Measurements from ENCODE around the gene ZNF710. TPM values are rescaled to one million over a fixed set of nuclear protein-coding genes. Genes with fewer than 3 reads are reported as not detected.

ZNF710 gene
- total and polyA plus RNA-seq, 2 of the 13 experiments (the other 11 are each of a cell fraction or from before 2014, with no cell fraction given): 4.7 to 20.6 TPM

DNA sequence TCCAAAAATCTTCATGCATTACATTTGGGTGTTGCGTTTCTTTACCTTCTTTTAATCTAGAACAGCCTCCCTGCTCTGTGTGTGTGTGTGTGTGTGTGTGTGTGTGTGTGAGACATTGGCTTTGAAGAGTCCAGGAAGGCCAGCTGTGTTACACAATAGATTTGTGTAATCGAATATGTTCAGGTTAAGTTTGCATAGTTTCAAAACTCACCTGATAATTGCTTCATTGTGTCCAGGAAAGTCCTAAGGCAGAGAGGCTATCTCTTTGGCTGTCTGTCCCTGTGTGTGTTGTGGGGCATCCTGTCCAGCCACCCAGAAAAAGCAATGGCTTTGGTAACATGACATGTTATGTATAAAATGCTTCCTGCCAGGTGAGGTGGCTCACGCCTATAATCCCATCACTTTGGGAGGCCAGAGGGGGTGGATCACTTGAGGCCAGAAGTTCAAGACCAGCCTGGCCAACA lies 37.5 kb downstream of the ZNF710 start (continued):
- TF ChIP-seq MEF2D (CRISPR knock-in tag; IDR thresholded peaks at IDR 0.05) (no peak), MAFK (conservative IDR thresholded peaks at IDR 0.05 in 1 of 2, IDR thresholded peaks at IDR 0.05 in 1 of 2; ENCODE audit: low read length in 2 of 2) (no peak), ZNF703 (CRISPR knock-in tag; IDR thresholded peaks at IDR 0.05; ENCODE audit: borderline replicate concordance) (0 out of 2 replicates have a peak, but pooled peaks have one; percentile 38), MIXL1 (CRISPR knock-in tag; IDR thresholded peaks at IDR 0.05) (0 out of 2 replicates have a peak, but pooled peaks have one; percentile 18), SKI (IDR thresholded peaks at IDR 0.05; ENCODE audit: partially characterized antibody) (peak; percentile 82), GFI1 (CRISPR knock-in tag; IDR thresholded peaks at IDR 0.05; ENCODE audit: borderline replicate concordance) (peak; percentile 49; the same call in 1 of the 2 replicates), SNAPC2 (CRISPR knock-in tag; IDR thresholded peaks at IDR 0.05) (peak; percentile 60; the same call in 1 of the 2 replicates), MIER3 (CRISPR knock-in tag; IDR thresholded peaks at IDR 0.05; ENCODE audit: borderline replicate concordance) (peak; percentile 41; the same call in 1 of the 2 replicates), ZSCAN29 (CRISPR knock-in tag; conservative IDR thresholded peaks at IDR 0.05) (0 out of 2 replicates have a peak, but pooled peaks have one; percentile 33), ZNF251 (CRISPR knock-in tag; IDR thresholded peaks at IDR 0.05) (no peak), ZNF34 (CRISPR knock-in tag; IDR thresholded peaks at IDR 0.05; ENCODE audit: borderline replicate concordance) (0 out of 2 replicates have a peak, but pooled peaks have one; percentile 77), TCF7L2 (IDR thresholded peaks at IDR 0.05; ENCODE audit: low read depth, low read length) (0 out of 2 replicates have a peak, but pooled peaks have one; percentile 39), SNAPC5 (CRISPR knock-in tag; IDR thresholded peaks at IDR 0.05; ENCODE audit: borderline replicate concordance) (0 out of 2 replicates have a peak, but pooled peaks have one; percentile 27), CHD4 (IDR thresholded peaks at IDR 0.05; ENCODE audit: borderline replicate concordance, low read length) (no peak; the same call in 1 of the 2 replicates), SOX5 (CRISPR knock-in tag; IDR thresholded peaks at IDR 0.05; ENCODE audit: borderline replicate concordance) (peak; percentile 95), ZNF543 (CRISPR knock-in tag; IDR thresholded peaks at IDR 0.05) (no peak), PAXIP1 (CRISPR knock-in tag; conservative IDR thresholded peaks at IDR 0.05) (peak; percentile 84), STAT6 (CRISPR knock-in tag; IDR thresholded peaks at IDR 0.05; ENCODE audit: borderline replicate concordance) (peak; percentile 89), CHD2 (IDR thresholded peaks at IDR 0.05; ENCODE audit: low read depth, low read length) (no peak), NFKBIZ (CRISPR knock-in tag; IDR thresholded peaks at IDR 0.05) (peak; percentile 53; the same call in 1 of the 2 replicates), SMC3 (IDR thresholded peaks at IDR 0.05; ENCODE audit: low read length) (peak; percentile 17; the same call in 1 of the 2 replicates)
- TF ChIP-seq, protein P1, sequence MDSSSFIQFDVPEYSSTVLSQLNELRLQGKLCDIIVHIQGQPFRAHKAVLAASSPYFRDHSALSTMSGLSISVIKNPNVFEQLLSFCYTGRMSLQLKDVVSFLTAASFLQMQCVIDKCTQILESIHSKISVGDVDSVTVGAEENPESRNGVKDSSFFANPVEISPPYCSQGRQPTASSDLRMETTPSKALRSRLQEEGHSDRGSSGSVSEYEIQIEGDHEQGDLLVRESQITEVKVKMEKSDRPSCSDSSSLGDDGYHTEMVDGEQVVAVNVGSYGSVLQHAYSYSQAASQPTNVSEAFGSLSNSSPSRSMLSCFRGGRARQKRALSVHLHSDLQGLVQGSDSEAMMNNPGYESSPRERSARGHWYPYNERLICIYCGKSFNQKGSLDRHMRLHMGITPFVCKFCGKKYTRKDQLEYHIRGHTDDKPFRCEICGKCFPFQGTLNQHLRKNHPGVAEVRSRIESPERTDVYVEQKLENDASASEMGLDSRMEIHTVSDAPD (CRISPR knock-in tag; IDR thresholded peaks at IDR 0.05): 0 out of 2 replicates have a peak, but pooled peaks have one; percentile 59

Data from HepG2 (cell line).